Testis (tissue), 2 donors: ENCODE results near the gene GABBR2.

ENCODE experiments used
- CTCF ChIP-seq, 3 experiments: fragments of 450-650 bp in 2 of 3; fragments of 200-600 bp in 1 of 3; sonication (generic) in 1 of 3; IDR thresholded peaks; one replicate each; pipeline ENCODE4 v1.5.1; 2016 to 2019; ENCODE audit warnings: antibody characterized with exemption in 3 of 3, mild to moderate bottlenecking in 2 of 3, moderate library complexity in 1 of 3
- POLR2A ChIP-seq: fragments of 450-650 bp; IDR thresholded peaks from one replicate; pipeline ENCODE4 v1.6.1; 2017; ENCODE audit warnings: antibody characterized with exemption, mild to moderate bottlenecking, moderate library complexity

GRCh38 chr9:98425079-98425478 lies 283.7 kb downstream of the GABBR2 start:
- TF ChIP-seq CTCF (IDR thresholded peaks at IDR 0.05) (no peak), POLR2A (no peak)
